Left colon (tissue), 2 donors: ENCODE data around the gene PHLPP1. TPM values are rescaled to one million over a fixed set of nuclear protein-coding genes. Genes with fewer than 3 reads are reported as not detected.

Experiments
- total RNA-seq, 2 donors: library from RNA; stranded (reverse); fragmentation: NEBNext Ultra II Directional; extraction: Animal tissue kit (Norgen Biotek cat#: 25700); gene quantifications; one replicate each; pipeline ENCODE4 v1.2.1, GENCODE V29; 2021
- donor health status: DM: no; HTN: no; CAD: no.
- donor health status: DM: yes; HTN: yes; CAD: no.

Gene PHLPP1
- total RNA-seq, 2 donors from 2014 or later, result 21.4 to 22.9 TPM

Other genes with a start within 250 kb of the PHLPP1 start
- 10 to 100 TPM; 20.2 to 23.5 TPM for gene ZCCHC2, start 192.5 kb upstream of the PHLPP1 start, total RNA-seq